ENCODE data around the gene PRR16.

Gene PRR16

GRCh38 chr5:120463006-120463680, 957 bp upstream of the PRR16 start:
- no peak overlapping the region for H3K4me3 ChIP-seq (ENCODE audit: low read length in 2 of 2)
- peaks cover 16% of the 10 kb centered on the region for H3K4me1 ChIP-seq (ENCODE audit: control insufficient read depth, insufficient read depth, low read length)
- no peaks in the 10 kb centered on the region for H3K9me3 ChIP-seq (ENCODE audit: control insufficient read depth in 2 of 2, low read length in 2 of 2)
- peaks cover 8 to 15% of the 10 kb centered on the region in 2 donors for H3K27me3 ChIP-seq (ENCODE audit: control insufficient read depth in 1 of 2, insufficient read depth in 2 of 2, low read length in 2 of 2)
- H3K36me3 ChIP-seq (ENCODE audit: control insufficient read depth in 2 of 2, insufficient read depth in 2 of 2, low read length in 2 of 2), result no peaks in the 10 kb centered on the region
- no peak overlapping the region for H3K27ac ChIP-seq (ENCODE audit: low read length)
- no peak overlapping the region for H3K9ac ChIP-seq (ENCODE audit: low read length in 2 of 2)

- Histone ChIP-seq H3K9me3 (ENCODE audit: control insufficient read depth in 2 of 2, low read length in 2 of 2) (no peaks in the 10 kb centered on the region), H3K36me3 (ENCODE audit: control insufficient read depth in 2 of 2, insufficient read depth in 2 of 2, low read length in 2 of 2) (no peaks in the 10 kb centered on the region), H3K9ac (ENCODE audit: low read length in 2 of 2) (peak overlapping the region in 1 of 2 donors; percentile 73), H3K27me3 (ENCODE audit: control insufficient read depth in 1 of 2, insufficient read depth in 2 of 2, low read length in 2 of 2) (peaks cover 8 to 15% of the 10 kb centered on the region in 2 donors), H3K4me1 (ENCODE audit: control insufficient read depth, insufficient read depth, low read length) (peaks cover 16% of the 10 kb centered on the region), H3K27ac (ENCODE audit: low read length) (peak overlapping the region; percentile 31), H3K4me3 (ENCODE audit: low read length in 2 of 2) (peak overlapping the region; percentile 60 to 77)
Observed at GRCh38 chr5:120464627-120465435, 731 bp downstream of the PRR16 start.

- H3K36me3 ChIP-seq (ENCODE audit: control insufficient read depth in 2 of 2, insufficient read depth in 2 of 2, low read length in 2 of 2), result no peaks in the 10 kb centered on the region
- peaks cover 8 to 15% of the 10 kb centered on the region in 2 donors for H3K27me3 ChIP-seq (ENCODE audit: control insufficient read depth in 1 of 2, insufficient read depth in 2 of 2, low read length in 2 of 2)
- H3K4me3 ChIP-seq (ENCODE audit: low read length in 2 of 2), result peak overlapping the region; percentile 60 to 77
- peak overlapping the region in 1 of 2 donors; percentile 47 for H3K9ac ChIP-seq (ENCODE audit: low read length in 2 of 2)
- no peaks in the 10 kb centered on the region for H3K9me3 ChIP-seq (ENCODE audit: control insufficient read depth in 2 of 2, low read length in 2 of 2)
- H3K4me1 ChIP-seq (ENCODE audit: control insufficient read depth, insufficient read depth, low read length), result peaks cover 16% of the 10 kb centered on the region
- H3K27ac ChIP-seq (ENCODE audit: low read length), result no peak overlapping the region
Observed at GRCh38 chr5:120465436-120465961, 1.4 kb downstream of the PRR16 start.

GRCh38 chr5:120466341-120467006, 2.4 kb downstream of the PRR16 start:
- H3K27me3 ChIP-seq (ENCODE audit: control insufficient read depth in 1 of 2, insufficient read depth in 2 of 2, low read length in 2 of 2), result peaks cover 8 to 15% of the 10 kb centered on the region in 2 donors
- H3K9ac ChIP-seq (ENCODE audit: low read length in 2 of 2), result no peak overlapping the region
- H3K4me1 ChIP-seq (ENCODE audit: control insufficient read depth, insufficient read depth, low read length), result peaks cover 16% of the 10 kb centered on the region
- H3K27ac ChIP-seq (ENCODE audit: low read length), result no peak overlapping the region
- H3K4me3 ChIP-seq (ENCODE audit: low read length in 2 of 2), result no peak overlapping the region
- no peaks in the 10 kb centered on the region for H3K36me3 ChIP-seq (ENCODE audit: control insufficient read depth in 2 of 2, insufficient read depth in 2 of 2, low read length in 2 of 2)
- no peaks in the 10 kb centered on the region for H3K9me3 ChIP-seq (ENCODE audit: control insufficient read depth in 2 of 2, low read length in 2 of 2)

GRCh38 chr5:120471971-120472370, 7.9 kb downstream of the PRR16 start:
- Histone ChIP-seq H3K4me3 (ENCODE audit: low read length in 2 of 2) (no peak overlapping the region), H3K36me3 (ENCODE audit: control insufficient read depth in 2 of 2, insufficient read depth in 2 of 2, low read length in 2 of 2) (no peaks in the 10 kb centered on the region), H3K4me1 (ENCODE audit: control insufficient read depth, insufficient read depth, low read length) (no peaks in the 10 kb centered on the region), H3K9ac (ENCODE audit: low read length in 2 of 2) (no peak overlapping the region), H3K9me3 (ENCODE audit: control insufficient read depth in 2 of 2, low read length in 2 of 2) (no peaks in the 10 kb centered on the region), H3K27ac (ENCODE audit: low read length) (no peak overlapping the region), H3K27me3 (ENCODE audit: control insufficient read depth in 1 of 2, insufficient read depth in 2 of 2, low read length in 2 of 2) (no peaks in the 10 kb centered on the region)

GRCh38 chr5:120472911-120473310, 8.8 kb downstream of the PRR16 start:
- H3K36me3 ChIP-seq (ENCODE audit: control insufficient read depth in 2 of 2, insufficient read depth in 2 of 2, low read length in 2 of 2), result no peaks in the 10 kb centered on the region
- H3K4me3 ChIP-seq (ENCODE audit: low read length in 2 of 2), result no peak overlapping the region
- no peaks in the 10 kb centered on the region for H3K4me1 ChIP-seq (ENCODE audit: control insufficient read depth, insufficient read depth, low read length)

GRCh38 chr5:120473332-120473731, 9.2 kb downstream of the PRR16 start:
- H3K27me3 ChIP-seq (ENCODE audit: control insufficient read depth in 1 of 2, insufficient read depth in 2 of 2, low read length in 2 of 2), result no peaks in the 10 kb centered on the region
- H3K4me1 ChIP-seq (ENCODE audit: control insufficient read depth, insufficient read depth, low read length), result no peaks in the 10 kb centered on the region
- H3K27ac ChIP-seq (ENCODE audit: low read length), result no peak overlapping the region
- no peak overlapping the region for H3K9ac ChIP-seq (ENCODE audit: low read length in 2 of 2)
- no peaks in the 10 kb centered on the region for H3K36me3 ChIP-seq (ENCODE audit: control insufficient read depth in 2 of 2, insufficient read depth in 2 of 2, low read length in 2 of 2)
- H3K4me3 ChIP-seq (ENCODE audit: low read length in 2 of 2), result no peak overlapping the region
- no peaks in the 10 kb centered on the region for H3K9me3 ChIP-seq (ENCODE audit: control insufficient read depth in 2 of 2, low read length in 2 of 2)

More at GRCh38 chr5:120472911-120473310, 8.8 kb downstream of the PRR16 start:
- H3K9ac ChIP-seq (ENCODE audit: low read length in 2 of 2), result no peak overlapping the region
- no peaks in the 10 kb centered on the region for H3K9me3 ChIP-seq (ENCODE audit: control insufficient read depth in 2 of 2, low read length in 2 of 2)
- H3K27me3 ChIP-seq (ENCODE audit: control insufficient read depth in 1 of 2, insufficient read depth in 2 of 2, low read length in 2 of 2), result no peaks in the 10 kb centered on the region
- H3K27ac ChIP-seq (ENCODE audit: low read length), result no peak overlapping the region

GRCh38 chr5:120476063-120476462, 12.0 kb downstream of the PRR16 start:
- H3K36me3 ChIP-seq (ENCODE audit: control insufficient read depth in 2 of 2, insufficient read depth in 2 of 2, low read length in 2 of 2), result no peaks in the 10 kb centered on the region
- H3K9ac ChIP-seq (ENCODE audit: low read length in 2 of 2), result no peak overlapping the region
- H3K27ac ChIP-seq (ENCODE audit: low read length), result no peak overlapping the region
- no peaks in the 10 kb centered on the region for H3K9me3 ChIP-seq (ENCODE audit: control insufficient read depth in 2 of 2, low read length in 2 of 2)
- H3K4me3 ChIP-seq (ENCODE audit: low read length in 2 of 2), result no peak overlapping the region
- H3K27me3 ChIP-seq (ENCODE audit: control insufficient read depth in 1 of 2, insufficient read depth in 2 of 2, low read length in 2 of 2), result no peaks in the 10 kb centered on the region
- H3K4me1 ChIP-seq (ENCODE audit: control insufficient read depth, insufficient read depth, low read length), result no peaks in the 10 kb centered on the region

- H3K36me3 ChIP-seq (ENCODE audit: control insufficient read depth in 2 of 2, insufficient read depth in 2 of 2, low read length in 2 of 2), result no peaks in the 10 kb centered on the region
- H3K4me3 ChIP-seq (ENCODE audit: low read length in 2 of 2), result no peak overlapping the region
Observed at GRCh38 chr5:120479066-120479465, 15.0 kb downstream of the PRR16 start.

GRCh38 chr5:120499876-120500563, 35.9 kb downstream of the PRR16 start:
- Histone ChIP-seq H3K4me3 (ENCODE audit: low read length in 2 of 2) (no peak overlapping the region), H3K27me3 (ENCODE audit: control insufficient read depth in 1 of 2, insufficient read depth in 2 of 2, low read length in 2 of 2) (no peaks in the 10 kb centered on the region), H3K9me3 (ENCODE audit: control insufficient read depth in 2 of 2, low read length in 2 of 2) (no peaks in the 10 kb centered on the region), H3K36me3 (ENCODE audit: control insufficient read depth in 2 of 2, insufficient read depth in 2 of 2, low read length in 2 of 2) (no peaks in the 10 kb centered on the region), H3K4me1 (ENCODE audit: control insufficient read depth, insufficient read depth, low read length) (no peaks in the 10 kb centered on the region), H3K9ac (ENCODE audit: low read length in 2 of 2) (no peak overlapping the region), H3K27ac (ENCODE audit: low read length) (no peak overlapping the region)

More at GRCh38 chr5:120479066-120479465, 15.0 kb downstream of the PRR16 start:
- Histone ChIP-seq H3K9me3 (ENCODE audit: control insufficient read depth in 2 of 2, low read length in 2 of 2) (no peaks in the 10 kb centered on the region), H3K4me1 (ENCODE audit: control insufficient read depth, insufficient read depth, low read length) (no peaks in the 10 kb centered on the region), H3K27me3 (ENCODE audit: control insufficient read depth in 1 of 2, insufficient read depth in 2 of 2, low read length in 2 of 2) (no peaks in the 10 kb centered on the region), H3K9ac (ENCODE audit: low read length in 2 of 2) (no peak overlapping the region), H3K27ac (ENCODE audit: low read length) (no peak overlapping the region)

Measured in stomach smooth muscle (tissue), 2 donors.